Esophagus muscularis mucosa (tissue), 4 donors: ENCODE results near the gene ORM1. TPM values are rescaled to one million over a fixed set of nuclear protein-coding genes. Genes with fewer than 3 reads are reported as not detected.

Experiments used
- DNase-seq: peaks from one replicate; pipeline ENCODE4 v3.0.0-alpha.2; 2017; ENCODE audit errors: extremely low spot score
- H3K27ac ChIP-seq, 4 donors: fragments of 200-600 bp; sonication (generic); replicated peaks in 1 of 4; 1 replicate in 3 of 4; 2 replicates in 1 of 4; pipeline ENCODE4 v1.5.1; 2016 to 2019; ENCODE audit warnings: mild to moderate bottlenecking in 1 of 4
- H3K27me3 ChIP-seq, 4 donors: fragments of 200-600 bp; sonication (generic); one replicate each; pipeline versions ENCODE4 v1.5.1 to v1.6.0; 2016 to 2019
- H3K36me3 ChIP-seq, 4 donors: fragments of 200-600 bp; sonication (generic); one replicate each; pipeline ENCODE4 v1.5.1; 2016 to 2019
- H3K4me1 ChIP-seq, 4 donors: fragments of 200-600 bp; sonication (generic); one replicate each; pipeline ENCODE4 v1.5.1; 2016 to 2019
- H3K4me3 ChIP-seq, 4 donors: fragments of 200-600 bp; sonication (generic); 1 replicate in 2 of 4; 2 replicates in 2 of 4; pipeline ENCODE4 v1.5.1; 2016 to 2019; ENCODE audit warnings: mild to moderate bottlenecking in 4 of 4, moderate library complexity in 1 of 4
- H3K9me3 ChIP-seq, 4 donors: fragments of 200-600 bp; sonication (generic); 1 replicate in 3 of 4; 2 replicates in 1 of 4; pipeline ENCODE4 v1.5.1; 2016 to 2019
- CTCF ChIP-seq, 3 experiments: fragments of 200-600 bp in 2 of 3; fragments of 450-650 bp in 1 of 3; sonication (generic) in 2 of 3; IDR thresholded peaks; one replicate each; pipeline ENCODE4 v1.5.1; 2017 to 2019; ENCODE audit warnings: antibody characterized with exemption in 3 of 3, mild to moderate bottlenecking in 2 of 3, moderate library complexity in 1 of 3
- EP300 ChIP-seq: sonication (generic); formaldehyde crosslinking; IDR thresholded peaks from one replicate; pipeline ENCODE4 v1.6.1; 2017; ENCODE audit warnings: antibody characterized with exemption
- POLR2A ChIP-seq: fragments of 450-650 bp; IDR thresholded peaks from one replicate; pipeline ENCODE4 v1.6.1; 2017; ENCODE audit warnings: antibody characterized with exemption, moderate library complexity, mild to moderate bottlenecking, low read depth
- POLR2AphosphoS5 ChIP-seq, 2 donors: sonication (generic); formaldehyde crosslinking; IDR thresholded peaks; one replicate each; pipeline ENCODE4 v1.6.1; 2017; ENCODE audit warnings: antibody characterized with exemption in 2 of 2
- WGBS: methylation state at CpG from one replicate; pipeline ENCODE4 v1.1.5; 2018; 5-methylcytosine and 5-hydroxymethylcytosine counted together
- intact Hi-C: fragments of 100-400 bp; cut with DNase I; formaldehyde crosslinking; loops from one replicate; pipeline ENCODE4 v1.15.1; 2023
- total RNA-seq, 4 donors: library from RNA; depleted of rRNA; stranded (reverse); fragments of >200 nt; gene quantifications; one replicate each; pipeline versions ENCODE4 v1.1.0 to v1.2.1, GENCODE V29; 2016

Gene ORM1
- total RNA-seq, 4 donors from 2014 or later = 1.3 TPM; not detected in 3

DNA sequence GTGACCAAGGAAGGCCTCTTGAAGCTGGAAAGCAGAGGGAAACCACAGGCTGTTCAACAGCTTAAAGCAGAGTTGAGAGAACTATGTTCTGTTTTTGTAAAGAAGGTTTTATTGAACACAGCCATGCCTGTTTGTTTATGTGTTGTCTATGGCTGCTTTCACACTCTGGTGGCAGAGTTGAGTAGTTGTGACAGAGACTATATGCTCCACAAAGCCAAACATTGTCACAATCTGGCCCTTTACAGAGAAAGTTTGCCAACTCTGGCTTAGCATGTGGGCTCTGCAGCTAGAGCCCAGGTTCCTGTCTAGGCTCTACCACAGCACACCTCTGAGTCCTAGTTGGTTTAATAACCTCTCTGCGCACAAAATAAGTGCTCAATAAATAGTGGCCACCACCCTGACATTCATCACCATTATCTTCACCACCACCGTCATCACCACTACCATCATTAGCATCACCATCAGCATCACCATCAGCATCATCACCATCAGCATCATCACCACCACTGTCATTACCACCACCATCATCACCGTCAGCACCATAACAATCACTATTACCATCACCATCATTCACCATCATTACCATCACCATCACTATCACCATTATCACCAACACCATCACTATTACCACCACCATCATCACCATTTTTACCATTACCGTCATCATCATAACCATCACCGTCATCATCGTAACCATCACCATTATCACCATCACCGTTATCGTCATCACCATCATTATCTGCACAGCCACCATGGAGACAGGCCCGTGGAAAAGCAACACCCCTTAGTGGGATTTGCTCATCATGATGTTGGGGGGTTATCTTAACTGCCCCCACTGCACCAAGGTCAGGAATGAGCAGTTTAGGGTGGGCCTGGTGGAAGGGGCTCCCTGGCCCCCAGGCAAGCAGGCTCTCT is 46.6 kb downstream of the ORM1 start:
- Histone ChIP-seq H3K9me3 (no peaks in the 10 kb centered on the region), H3K27me3 (no peaks in the 10 kb centered on the region), H3K36me3 (peaks cover 13 to 80% (median 32%) of the 10 kb centered on the region in 4 donors), H3K27ac (no peak overlapping the region), H3K4me1 (peaks cover 14 to 30% (median 23%) of the 10 kb centered on the region in 4 donors), H3K4me3 (no peak overlapping the region)
- no peak for DNase-seq
- intact Hi-C loops = no loop called here
- WGBS = 89% methylated on average over 9 of the region's 9 CpGs
- TF ChIP-seq EP300 (no peak), CTCF (IDR thresholded peaks at IDR 0.05) (no peak), POLR2A (no peak), POLR2AphosphoS5 (IDR thresholded peaks at IDR 0.05) (no peak)

DNA sequence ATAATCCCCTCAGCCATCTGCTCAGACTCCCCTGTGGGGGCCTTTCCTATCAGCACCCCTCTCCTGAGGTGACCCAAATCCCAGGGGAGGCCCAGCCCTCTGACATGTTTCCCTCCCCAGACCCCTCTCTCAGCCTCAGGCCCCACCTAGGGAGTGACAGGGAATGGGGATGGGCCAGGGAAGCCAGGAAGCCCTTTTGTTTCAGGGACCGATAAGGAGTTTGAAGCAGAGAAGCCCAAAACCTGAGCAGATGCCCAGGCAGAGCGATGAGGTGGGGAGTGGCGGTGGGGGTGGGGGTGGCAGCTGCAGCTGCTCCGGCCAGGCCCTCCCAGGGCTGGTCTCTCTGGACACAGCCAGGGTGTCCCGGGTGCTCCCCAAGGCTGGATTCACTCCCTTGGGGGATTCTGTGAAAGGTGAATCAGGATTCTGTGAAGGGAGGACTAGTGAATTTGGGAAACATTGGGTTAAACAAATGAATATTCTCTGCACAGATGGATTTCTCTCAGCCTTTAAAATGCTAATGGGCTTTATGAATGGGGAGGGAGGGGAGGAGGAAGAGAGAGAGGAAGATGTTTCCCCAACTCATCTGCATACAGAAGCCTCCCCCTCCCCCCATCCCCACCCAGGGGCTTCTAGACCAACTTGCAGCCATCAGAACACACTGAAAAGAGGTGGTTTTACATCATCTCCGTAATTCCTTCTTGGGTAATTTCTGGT is 47.5 kb downstream of the ORM1 start:
- peaks cover 14 to 27% (median 23%) of the 10 kb centered on the region in 4 donors for H3K4me1 ChIP-seq
- no peaks in the 10 kb centered on the region for H3K9me3 ChIP-seq
- TF ChIP-seq EP300 (no peak), POLR2AphosphoS5 (IDR thresholded peaks at IDR 0.05) (no peak), POLR2A (no peak), CTCF (IDR thresholded peaks at IDR 0.05) (no peak)
- intact Hi-C loops = no loop called here
- WGBS = 73% methylated on average over 6 of the region's 6 CpGs
- no peak overlapping the region for H3K27ac ChIP-seq
- no peak overlapping the region for H3K4me3 ChIP-seq
- DNase-seq = no peak
- no peaks in the 10 kb centered on the region for H3K27me3 ChIP-seq
- peaks cover 13 to 79% (median 30%) of the 10 kb centered on the region in 4 donors for H3K36me3 ChIP-seq

- DNase-seq = no peak
- Histone ChIP-seq H3K4me3 (no peak overlapping the region), H3K9me3 (no peaks in the 10 kb centered on the region), H3K36me3 (peaks cover 13 to 76% (median 28%) of the 10 kb centered on the region in 4 donors), H3K4me1 (peaks cover 14 to 27% (median 23%) of the 10 kb centered on the region in 4 donors), H3K27ac (peak overlapping the region in 1 of 4 donors; percentile 14), H3K27me3 (no peaks in the 10 kb centered on the region)
- no peak for TF ChIP-seq EP300
- no peak for TF ChIP-seq CTCF (IDR thresholded peaks at IDR 0.05)
- TF ChIP-seq POLR2AphosphoS5 (IDR thresholded peaks at IDR 0.05) = no peak
- no peak for TF ChIP-seq POLR2A
- WGBS = 54% methylated on average over 3 of the region's 4 CpGs
- intact Hi-C loops = no loop called here
These were observed 48.0 kb downstream of the ORM1 start for GRCh38 chr9:114370968-114371320.

DNA sequence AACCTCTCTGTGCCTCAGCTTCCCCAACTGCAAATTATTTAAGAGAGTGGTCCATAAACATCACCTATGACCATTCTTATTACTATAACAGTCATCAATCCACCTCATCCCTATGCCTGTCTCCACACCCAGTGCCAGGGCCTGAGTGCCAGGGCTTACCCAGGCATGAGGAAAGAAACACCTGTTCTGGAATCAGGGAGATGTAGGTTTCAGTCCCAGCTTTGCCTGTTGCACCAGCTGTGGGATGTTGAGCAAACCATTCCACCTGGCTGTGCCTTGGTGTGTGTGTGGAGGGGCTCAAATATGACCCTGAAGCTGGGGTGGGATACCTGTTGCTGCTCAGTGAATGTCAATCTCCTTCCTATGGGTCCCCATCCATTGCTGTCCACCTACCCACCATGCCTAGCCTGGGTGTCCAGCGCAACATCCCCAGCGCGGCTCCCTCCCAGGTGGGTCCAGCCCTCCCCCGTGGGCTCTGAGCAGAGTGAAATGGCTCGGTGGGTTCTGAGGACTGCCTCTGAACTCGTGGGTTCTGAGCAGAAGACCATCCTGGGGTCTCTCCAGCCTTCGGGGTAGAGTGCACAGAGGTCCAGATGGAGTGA is 48.5 kb downstream of the ORM1 start:
- TF ChIP-seq EP300 (no peak), POLR2AphosphoS5 (IDR thresholded peaks at IDR 0.05) (no peak), CTCF (IDR thresholded peaks at IDR 0.05) (no peak), POLR2A (no peak)
- no peaks in the 10 kb centered on the region for H3K27me3 ChIP-seq
- intact Hi-C loops = no loop called here
- H3K27ac ChIP-seq = peak overlapping the region in 3 of 4 donors; percentile 14 to 59 (median 30)
- WGBS = 70% methylated on average over 7 of the region's 7 CpGs
- no peak for DNase-seq
- no peak overlapping the region for H3K4me3 ChIP-seq
- peaks cover 13 to 76% (median 32%) of the 10 kb centered on the region in 4 donors for H3K36me3 ChIP-seq
- H3K4me1 ChIP-seq = peaks cover 14 to 27% (median 23%) of the 10 kb centered on the region in 4 donors
- no peaks in the 10 kb centered on the region for H3K9me3 ChIP-seq
